ENCODE data around the gene CPNE8.

GRCh38 chr12:38886931-38887330 lies 18.5 kb downstream of the CPNE8 start:
- TF ChIP-seq CTCF (IDR thresholded peaks at IDR 0.05 in 4 of 5, conservative IDR thresholded peaks at IDR 0.05 in 1 of 5): no peak
- no peak for TF ChIP-seq POLR2A (IDR thresholded peaks at IDR 0.05)
